ENCODE data around the gene MUC5B.

The MUC5B gene

DNA sequence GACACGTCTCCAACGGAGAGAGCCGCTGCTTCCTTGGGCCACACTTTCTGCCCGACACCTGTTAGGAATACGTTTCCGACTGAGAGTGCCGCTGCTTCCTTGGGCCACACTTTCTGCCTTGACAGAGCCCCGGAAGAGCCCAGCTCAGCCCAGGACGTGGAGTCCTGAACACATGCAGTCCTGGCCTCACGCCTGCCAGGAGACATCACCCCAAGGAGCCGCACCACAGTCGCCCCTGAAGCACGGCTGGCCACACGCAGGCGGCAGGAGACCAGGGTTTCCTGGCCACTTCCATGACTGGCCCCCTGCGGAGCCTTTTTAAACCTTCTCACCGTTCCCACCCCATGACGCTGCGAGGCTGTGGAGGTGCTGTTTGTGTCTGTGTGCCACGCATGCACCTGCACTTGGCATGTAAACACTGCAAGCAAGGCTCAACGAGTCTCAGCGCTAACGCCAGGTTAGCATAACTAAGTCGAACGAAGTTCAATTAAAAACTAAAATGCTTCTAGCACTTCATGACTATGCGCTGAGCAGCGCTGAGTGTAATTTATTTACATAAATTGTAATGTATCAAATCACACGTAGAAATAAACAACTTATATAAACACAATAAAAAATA, 77.8 kb downstream of the MUC5B start:
- DNase-seq (ENCODE audit: low read depth in 2 of 2): no peak

DNA sequence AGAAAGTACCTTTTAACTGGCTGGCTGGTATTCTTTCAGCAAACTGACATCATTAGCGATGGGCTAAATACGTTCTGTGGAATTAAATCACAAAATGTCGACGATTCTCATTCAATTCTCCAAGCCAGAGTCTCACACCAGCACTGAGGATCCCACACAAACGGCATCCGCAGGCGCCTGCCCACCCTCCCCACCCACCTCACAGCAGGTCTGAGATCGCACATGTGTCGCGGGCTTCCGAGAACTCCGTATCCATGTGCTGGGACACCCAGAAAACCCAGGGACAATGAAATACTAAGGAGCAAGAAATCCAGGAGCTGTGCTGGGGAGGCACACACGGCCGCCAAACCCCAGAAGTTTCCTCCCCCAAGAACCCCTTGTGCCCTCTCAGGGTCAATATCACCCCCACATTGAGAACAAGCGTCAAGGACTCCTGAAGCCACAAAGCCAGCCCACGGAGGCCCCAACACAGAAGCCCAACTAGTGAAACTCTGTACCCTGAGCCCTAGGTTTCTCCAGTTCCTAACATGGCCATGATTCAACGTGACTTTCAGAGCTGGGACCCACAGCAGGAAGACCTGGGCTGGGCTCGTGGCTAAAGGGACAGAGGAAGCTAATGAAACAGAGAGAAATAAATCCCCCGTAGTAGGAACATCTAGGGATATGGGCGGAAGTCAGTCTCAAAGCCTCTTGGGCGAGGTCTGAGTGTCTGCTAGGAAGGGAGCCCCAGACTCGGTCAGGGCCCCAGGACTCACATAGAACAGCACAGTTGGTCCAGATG, 78.5 kb downstream of the MUC5B start:
- no peak for DNase-seq (ENCODE audit: low read depth in 2 of 2)

DNA sequence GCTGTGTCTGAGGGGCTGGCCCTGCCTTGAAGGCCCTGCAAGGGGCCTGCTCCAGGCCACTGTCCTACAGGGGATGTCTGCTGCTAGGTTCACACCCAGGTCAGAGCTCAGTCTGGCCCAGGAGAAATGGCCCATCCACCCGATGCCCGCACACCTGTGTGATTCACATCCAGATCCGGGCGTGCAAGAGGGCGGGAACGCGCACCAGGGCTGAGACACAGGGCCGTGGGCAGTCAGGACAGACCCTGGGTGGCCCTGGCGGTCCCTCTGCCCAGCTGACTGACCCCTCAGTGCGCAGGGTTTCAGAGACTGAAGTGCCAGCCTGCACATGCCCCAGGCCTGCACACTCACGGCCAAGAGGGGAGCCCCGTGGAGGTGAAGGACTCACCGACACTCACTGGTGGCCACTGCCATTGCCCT, 79.2 kb downstream of the MUC5B start:
- no peak for DNase-seq (ENCODE audit: low read depth in 2 of 2)

DNA sequence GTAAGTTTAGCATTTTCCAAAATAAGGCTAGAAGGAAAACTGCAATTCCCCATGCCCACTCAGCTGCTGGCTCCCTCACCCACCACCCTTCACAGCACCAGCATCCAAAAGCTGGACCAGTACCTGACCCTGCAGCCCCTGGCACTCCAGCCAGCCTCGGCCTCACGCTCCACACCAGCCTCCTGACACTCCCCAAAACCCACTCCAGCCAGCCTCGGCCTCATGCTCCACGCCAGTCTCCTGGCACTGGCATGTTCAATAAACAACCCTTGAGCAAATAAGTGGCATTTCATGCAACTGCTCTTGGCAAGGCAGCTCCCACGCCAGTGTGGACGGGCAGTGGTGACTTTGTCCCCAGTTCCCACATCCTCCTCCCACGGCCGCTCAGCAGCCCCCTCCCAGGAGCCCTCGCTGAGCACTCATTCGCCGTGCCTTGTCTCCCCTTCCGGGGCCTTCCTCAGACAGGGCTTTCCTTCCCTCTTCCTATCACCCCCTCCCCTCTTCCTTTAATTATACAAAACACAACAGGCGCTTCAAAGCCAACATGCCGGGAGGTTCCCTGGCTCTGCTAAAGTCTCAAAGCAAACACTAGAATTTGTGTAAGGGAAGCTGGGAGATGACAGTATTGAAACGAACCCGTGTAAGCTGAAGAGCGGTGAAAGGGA, 79.7 kb downstream of the MUC5B start:
- DNase-seq (ENCODE audit: low read depth in 2 of 2): no peak

DNA sequence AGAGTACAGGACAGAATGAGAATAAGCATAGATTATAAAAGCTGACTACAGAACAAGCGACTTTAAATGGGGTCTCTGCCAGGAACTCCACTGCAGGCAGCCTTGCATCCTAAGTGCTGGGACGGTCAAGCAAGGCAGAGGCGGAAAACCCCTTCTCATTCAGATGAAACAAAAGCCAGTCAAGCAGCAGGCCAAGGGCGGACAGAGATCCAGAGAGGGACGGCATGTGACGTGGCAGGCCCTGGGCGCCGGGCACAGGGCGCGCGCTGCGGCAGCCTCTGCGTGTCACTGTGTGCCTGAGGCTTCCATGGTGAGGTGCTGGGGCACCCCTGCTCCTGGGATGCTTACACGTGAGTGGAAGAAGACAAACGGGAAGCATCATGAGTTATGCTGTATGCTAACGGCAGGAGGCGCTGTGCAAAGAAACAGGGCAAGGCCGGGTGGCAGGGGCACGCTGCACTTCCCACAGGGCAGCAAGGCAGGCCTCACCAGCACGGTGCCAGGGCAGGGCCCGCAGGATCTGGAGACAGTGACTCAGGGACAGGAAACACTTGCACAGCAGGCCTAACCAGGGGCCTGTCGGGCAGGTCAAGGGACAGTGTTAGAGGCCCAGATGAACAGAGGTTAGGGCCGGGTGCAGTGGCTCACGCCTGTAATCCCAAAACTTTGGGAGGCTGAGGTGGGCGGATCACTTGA, 80.4 kb downstream of the MUC5B start:
- no peak for DNase-seq (ENCODE audit: low read depth in 2 of 2)

DNA sequence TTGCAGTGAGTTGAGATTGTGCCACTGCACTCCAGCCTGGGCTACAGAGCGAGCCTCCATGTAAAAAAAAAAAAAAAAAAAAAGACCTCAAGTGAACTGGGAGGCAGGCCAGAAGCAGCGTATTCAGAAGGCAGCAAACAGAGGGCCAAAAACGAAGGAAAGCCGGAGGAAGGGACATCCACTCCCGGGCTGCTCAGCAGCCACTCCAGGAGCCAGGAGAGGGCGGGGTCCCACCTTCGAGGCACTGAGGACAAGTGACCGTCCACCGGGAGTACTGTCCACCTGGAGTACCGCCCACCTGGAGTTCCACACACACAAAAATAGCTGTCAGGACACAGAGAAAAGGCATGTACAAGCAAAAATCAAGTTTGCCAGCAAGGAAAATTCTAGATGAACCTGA, 81.1 kb downstream of the MUC5B start:
- no peak for DNase-seq (ENCODE audit: low read depth in 2 of 2)

DNA sequence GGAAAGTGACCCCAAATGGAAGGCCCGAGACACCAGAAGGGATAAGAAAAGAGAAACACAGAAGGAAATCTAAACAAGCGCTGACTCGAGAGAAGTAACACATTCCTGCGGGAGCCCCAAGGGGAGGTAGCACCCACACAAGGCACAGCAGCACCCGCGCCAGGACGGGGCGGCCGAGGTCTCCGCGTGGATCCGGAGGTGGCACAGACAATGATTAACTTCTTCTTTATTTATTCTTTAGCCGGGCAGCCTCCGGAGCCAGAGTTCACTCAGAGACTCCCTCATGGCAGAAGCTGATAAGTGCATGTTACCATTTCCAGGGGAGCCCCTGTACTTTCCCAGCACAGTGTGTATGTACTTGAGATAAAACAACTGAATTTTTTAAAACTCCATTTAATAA, 81.5 kb downstream of the MUC5B start:
- DNase-seq (ENCODE audit: low read depth in 2 of 2): no peak

DNA sequence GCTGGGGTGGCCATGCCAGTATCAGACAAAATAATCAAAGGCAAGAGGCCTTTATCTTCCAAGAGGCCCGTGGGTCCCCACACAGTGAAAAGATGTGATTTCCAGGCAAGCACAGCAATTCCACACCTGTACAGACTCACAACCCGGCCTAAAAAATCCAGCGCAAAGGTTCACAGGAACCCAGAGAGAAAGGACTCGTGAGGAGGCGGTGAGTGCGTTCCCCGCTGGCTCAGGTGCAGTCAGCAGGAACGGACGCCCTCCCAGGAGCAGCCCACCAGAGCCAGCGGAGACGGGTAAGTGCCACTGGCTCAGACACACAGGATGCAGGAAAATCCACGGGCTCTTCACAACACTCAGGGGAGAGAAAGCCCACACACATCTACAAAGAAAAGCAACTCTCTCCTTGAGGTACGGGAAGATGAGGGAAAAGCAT, 82.2 kb downstream of the MUC5B start:
- no peak for DNase-seq (ENCODE audit: low read depth in 2 of 2)

DNA sequence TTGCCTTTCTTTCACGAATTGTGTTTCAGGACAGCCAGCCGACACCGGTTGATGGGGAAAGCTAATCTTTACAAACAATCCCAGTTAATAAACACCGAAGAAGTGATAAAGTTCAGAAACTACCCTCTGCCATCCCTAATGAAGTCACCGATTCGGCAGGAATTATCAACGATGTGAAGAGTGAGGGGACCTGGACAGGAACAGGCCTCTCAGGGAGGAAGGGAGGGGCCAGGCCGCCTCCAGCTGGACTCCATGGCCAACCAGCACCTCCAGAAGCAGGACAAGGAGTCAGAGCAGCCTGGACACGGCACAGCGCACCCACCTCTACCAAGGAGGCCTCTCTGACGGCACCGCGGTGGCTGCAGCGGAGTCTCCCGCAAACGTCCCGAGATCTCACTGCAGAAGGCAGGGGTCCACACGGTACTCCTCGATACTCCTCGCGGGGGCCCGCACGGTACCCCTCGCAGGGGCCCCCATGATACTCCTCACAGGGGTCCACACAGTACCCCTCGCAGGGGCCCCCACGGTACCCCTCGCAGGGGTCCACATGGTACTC, 82.7 kb downstream of the MUC5B start:
- DNase-seq (ENCODE audit: low read depth in 2 of 2): no peak

DNA sequence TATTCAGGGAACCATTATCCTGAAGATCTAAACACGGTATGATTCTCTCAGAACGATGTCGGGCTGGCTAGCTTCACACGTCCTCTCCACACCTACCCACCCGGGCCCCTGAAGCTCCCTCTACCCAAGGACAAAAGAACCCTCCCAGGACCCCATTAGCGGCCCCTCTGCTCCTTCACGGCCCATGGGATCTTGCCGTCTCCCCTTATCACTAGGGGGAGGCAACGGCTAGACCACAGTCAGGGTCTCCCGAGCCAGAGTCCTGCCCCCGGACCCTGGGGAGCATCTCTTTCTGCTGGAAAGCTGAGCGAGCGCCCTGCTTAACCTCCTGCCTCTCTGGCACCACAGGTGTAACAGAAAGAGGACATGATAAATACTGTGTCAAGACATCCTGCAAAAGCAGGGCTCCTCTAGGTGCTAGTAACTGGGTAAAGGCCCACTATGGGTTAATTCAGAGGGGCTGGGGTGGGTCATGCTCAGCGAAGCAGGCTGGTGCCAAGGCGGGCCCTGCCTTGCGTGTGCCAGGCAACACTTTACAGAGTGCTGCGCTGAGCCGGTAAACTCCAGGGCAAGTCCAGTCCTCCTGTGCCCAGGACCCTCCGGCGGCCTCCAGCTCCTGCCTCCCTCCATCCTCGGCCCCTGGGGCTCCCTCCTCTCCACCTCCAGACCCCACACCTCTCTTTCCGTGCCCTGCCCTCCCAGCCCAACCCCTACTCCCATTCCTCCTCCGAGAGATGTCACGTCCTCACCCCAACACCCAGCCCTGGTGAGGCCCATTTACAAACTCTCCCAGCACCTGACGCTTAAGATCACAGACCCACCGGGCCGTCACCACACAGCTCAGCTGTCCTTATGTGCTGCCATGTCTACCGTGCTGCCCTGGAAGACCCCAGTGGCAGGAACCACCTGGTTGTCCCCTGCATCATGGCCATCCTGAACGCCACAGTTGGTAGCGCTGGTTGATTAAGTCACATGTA, 83.6 kb downstream of the MUC5B start:
- no peak for DNase-seq (ENCODE audit: low read depth in 2 of 2)

DNA sequence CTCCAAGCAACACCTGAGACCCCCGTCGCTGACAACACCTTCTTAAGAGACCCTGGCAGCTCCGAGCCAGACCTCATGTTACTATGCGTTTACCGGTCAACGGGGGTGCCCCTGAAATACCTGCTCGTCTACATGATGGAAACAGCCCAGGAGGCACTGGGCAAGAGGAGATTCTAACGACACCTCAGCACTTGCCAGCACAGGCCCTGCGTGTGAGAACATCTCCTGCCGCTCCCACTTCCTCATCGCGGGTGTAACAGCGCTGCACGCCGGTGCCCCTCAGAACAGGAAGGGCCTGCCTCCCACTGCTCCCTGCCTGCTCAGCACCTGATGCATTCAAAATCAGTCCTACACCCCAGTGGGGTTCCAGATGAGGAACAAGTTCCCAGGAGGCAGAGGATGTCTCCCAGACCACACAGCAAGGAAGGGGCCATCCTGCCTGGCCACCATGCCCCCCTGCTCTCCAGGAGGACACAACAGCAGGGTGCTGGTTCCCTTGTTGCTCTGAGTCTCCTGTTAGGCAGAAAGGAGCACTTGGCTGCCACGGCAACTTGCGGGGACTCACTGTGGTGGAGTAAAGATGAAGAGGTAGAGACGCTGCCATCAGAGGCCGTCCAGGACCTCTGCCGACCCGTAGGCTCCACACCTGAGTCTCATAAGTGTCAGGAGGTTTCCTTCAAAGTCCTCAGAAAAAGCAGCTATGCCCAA, 84.5 kb downstream of the MUC5B start:
- no peak for DNase-seq (ENCODE audit: low read depth in 2 of 2)

DNA sequence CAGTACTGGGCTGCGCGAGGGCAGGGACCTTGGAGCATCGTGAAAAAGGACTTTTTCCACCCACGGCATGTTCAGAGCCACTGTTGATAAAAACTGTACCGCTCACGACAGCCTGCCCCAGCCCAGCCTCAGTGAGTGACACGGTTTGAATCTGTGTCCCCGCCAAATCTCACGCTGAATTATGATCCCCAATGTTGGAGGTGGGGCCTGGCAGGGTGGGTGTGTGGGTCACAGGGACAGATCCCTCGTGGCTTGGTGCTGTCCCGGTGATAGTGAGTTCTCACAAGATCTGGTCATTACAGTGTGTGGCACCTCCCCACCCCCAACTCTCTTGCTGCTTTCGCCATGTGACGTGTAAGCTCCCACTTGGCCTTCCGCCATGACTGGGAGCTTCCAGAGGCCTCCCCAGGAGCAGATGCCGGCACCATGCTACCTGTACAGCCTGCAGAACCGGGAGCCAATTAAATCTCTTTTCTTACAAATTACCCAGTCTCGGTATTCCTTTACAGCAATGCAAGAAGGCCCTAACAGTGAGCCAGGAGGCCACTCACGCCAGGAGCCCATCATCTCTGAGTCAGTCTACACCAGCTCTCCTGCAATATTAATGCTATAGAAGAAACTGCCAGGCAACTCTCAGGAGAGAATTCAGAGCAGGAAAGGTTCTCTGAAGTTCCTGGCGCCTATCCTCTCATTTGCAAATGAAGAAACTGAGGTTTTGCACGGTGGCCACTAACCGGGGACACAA, 85.3 kb downstream of the MUC5B start:
- no peak for DNase-seq (ENCODE audit: low read depth in 2 of 2)

DNA sequence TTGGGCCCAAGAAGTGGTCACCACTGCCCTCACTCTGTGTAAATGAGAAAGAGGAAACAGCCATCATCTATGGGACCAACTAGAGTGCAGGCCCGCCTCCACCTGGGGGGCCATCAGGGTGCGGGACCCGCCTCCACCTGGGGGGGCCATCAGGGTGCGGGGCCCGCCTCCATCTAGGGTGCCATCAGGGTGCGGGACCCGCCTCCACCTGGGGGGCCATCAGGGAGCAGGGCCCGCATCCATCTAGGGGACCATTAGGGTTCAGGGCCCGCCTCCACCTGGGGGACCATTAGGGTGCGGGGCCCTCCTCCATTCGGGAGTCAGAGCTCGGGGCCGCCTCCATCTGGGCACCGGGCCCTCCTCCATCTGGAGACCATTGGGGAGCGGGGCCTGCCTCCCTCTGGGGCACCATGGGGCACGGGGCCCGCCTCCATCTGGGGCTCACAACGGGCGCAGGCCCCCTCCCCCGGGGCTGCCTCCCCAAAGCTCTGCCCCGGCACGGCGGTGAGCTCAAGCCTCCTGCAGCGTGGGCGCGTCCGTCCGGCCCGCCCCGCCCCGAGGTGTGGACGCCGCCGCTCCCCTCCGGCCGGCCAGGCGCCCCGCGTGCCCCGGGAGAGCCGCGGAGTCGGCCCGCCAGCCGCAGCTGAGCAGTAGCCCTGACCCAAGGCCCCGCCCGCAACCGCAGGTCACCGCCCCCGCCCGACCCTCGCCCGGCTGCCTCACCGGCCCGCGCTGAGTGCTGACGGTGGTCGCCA, 86.1 kb downstream of the MUC5B start:
- no peak for DNase-seq (ENCODE audit: low read depth in 2 of 2)

DNA sequence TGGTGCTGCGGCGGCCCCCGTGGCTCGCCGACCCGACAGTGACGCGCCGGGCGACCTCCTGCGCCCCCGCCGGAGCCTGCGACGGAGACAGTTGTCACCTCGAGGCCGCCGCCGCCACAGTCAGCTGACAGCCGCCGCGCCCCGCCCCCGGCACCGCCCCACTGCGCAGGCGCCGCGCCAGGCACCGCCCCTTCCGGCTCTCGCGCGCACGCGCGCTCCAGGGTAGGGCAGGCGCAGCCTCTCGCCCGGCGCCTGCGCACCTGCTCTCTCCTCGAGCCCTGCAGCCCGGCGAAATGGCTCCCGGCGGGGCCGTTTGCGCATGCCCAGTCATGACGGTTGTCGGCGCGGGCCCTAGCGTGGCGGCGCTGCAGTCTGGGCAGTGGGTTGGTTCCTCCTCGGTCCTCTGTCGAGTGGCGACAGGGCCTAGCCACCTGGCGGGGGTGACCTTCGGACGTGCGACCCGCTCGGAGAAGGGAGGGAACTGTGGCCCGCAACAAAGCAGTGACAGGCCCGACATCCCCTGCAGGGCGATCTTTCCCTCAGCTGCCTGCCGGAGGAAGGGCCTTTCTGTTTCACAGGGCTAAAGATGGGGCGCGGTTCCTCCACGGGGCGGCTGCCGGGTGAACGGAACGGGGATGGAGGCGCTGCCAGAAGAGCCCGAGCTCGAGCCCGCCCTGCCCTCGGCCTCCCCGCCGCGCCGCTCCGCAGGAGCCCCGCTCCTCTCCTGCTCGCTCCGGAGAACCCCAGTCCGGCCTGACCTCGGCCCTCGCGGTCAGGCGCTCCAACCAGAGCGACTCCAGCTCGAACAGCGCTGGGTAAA, 86.8 kb downstream of the MUC5B start, which contains the start of gene TOLLIP:
Gene TOLLIP (minus strand): TSS at position 135 of the 820 bp plus-strand sequence. CDS start 134 bp downstream, at position 1.
- DNase-seq (ENCODE audit: low read depth in 2 of 2): peak; percentile 76 to 77

DNA sequence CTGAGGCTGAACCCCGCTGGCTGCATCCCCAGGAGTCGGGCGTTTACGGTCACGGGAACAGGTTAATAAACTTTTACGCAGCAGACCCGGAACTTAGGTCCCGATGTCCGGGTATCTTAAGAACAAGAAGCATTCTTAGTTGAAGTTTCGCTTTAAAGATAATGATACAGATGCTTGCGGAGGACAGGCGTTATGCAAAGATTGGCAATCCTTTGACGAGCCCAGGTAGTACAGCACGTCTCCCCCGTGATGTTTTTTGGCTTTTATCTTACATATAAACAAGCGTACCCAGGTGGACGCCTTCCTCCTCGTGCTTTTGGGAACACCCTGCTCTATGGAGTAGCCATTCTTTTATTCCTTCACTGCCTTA, 87.4 kb downstream of the MUC5B start:
- DNase-seq (ENCODE audit: low read depth in 2 of 2): no peak

DNA sequence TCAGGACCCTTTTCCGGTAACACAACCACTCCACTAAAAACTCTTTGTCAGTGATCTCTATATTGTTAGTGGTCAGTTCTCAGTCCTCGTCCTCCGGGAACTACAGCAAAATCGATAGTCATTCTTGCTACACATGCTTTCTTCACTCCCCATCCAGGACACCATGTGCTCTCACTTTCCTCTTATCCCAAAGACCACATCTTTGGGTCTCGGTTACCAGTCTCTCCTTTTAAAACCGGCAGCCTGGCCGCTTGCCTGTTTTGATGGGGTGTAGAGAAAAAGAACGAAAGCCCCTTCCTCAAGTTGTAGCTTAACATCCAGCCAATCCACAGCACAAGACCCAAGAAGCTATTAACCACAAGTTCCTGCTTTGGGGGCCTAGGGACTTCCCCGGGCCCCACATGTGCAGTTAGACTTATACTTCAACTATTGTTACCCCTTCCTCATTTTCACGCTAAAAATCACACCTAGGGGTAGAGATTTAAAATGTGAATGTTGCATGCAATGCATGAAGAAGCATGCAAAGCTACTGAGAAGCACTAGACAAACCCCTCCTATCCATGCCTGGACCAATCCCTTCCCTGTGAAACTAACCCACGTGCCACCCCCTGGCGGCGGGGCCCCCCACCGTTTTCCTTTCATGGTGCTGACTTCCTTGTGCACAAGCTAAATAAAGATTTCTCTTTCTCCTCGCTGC, 88.1 kb downstream of the MUC5B start:
- DNase-seq (ENCODE audit: low read depth in 2 of 2): no peak

Measured in fibroblast of skin of left biceps (primary cell).